HepG2 (cell line): ENCODE measurements around the gene ZNF134. TPM values are rescaled to one million over a fixed set of nuclear protein-coding genes. Genes with fewer than 3 reads are reported as not detected.
A peak's percentile ranks its signal among the peaks of the same experiment; 100 is the strongest.

Experiments
- DZIP1 ChIP-seq: sonication (generic); formaldehyde crosslinking; IDR thresholded peaks from 2 replicates; pipeline ENCODE4 v1.5.0; 2020; ENCODE audit warnings: mild to moderate bottlenecking, missing genetic modification reagents
- GTF2F1 ChIP-seq: fragments of 150-350 bp; IDR thresholded peaks from 2 replicates; pipeline ENCODE4 v1.6.1; 2014; ENCODE audit warnings: low read length
- HMGA1 ChIP-seq: sonication (generic); formaldehyde crosslinking; conservative IDR thresholded peaks from 2 replicates; pipeline ENCODE4 v1.4.0; 2020; ENCODE audit warnings: missing genetic modification reagents
- HNF1A ChIP-seq, 2 experiments: sonication (generic) in 1 of 2; formaldehyde crosslinking in 1 of 2; IDR thresholded peaks; 2 replicates each; pipeline versions ENCODE4 v1.4.0 to v1.6.1; 2016 to 2020; ENCODE audit warnings: borderline replicate concordance in 1 of 2, low read depth in 1 of 2, mild to moderate bottlenecking in 1 of 2, missing genetic modification reagents in 1 of 2
- IRX3 ChIP-seq: sonication (generic); formaldehyde crosslinking; IDR thresholded peaks from 2 replicates; pipeline ENCODE4 v1.8.1; 2023; ENCODE audit warnings: mild to moderate bottlenecking, low read depth, missing genetic modification reagents, borderline replicate concordance
- KLF16 ChIP-seq, 2 experiments: sonication (generic) in 1 of 2; formaldehyde crosslinking in 1 of 2; IDR thresholded peaks; 2 replicates each; pipeline versions ENCODE4 v1.6.1 to v1.8.0; 2016 to 2023; ENCODE audit warnings: missing genetic modification reagents in 2 of 2, missing compliant biosample characterization in 1 of 2
- POGZ ChIP-seq: sonication (generic); formaldehyde crosslinking; IDR thresholded peaks from 2 replicates; pipeline ENCODE4 v1.4.0; 2020; ENCODE audit warnings: mild to moderate bottlenecking, missing genetic modification reagents
- SP5 ChIP-seq: IDR thresholded peaks from 2 replicates; pipeline ENCODE4 v1.6.1; 2016; ENCODE audit warnings: low read depth, borderline replicate concordance
- ZNF484 ChIP-seq: sonication (generic); formaldehyde crosslinking; IDR thresholded peaks from 2 replicates; pipeline ENCODE4 v1.5.1; 2020; ENCODE audit warnings: mild to moderate bottlenecking, low read depth, missing genetic modification reagents, borderline replicate concordance
- polyA plus RNA-seq, 8 experiments: library from polyadenylated mRNA; depleted of rRNA in 3 of 8; stranded (reverse) in 7 of 8; unstranded in 1 of 8; fragments of >200 nt; fragmentation: Illumina TruSeq in 4 of 8; extraction: Trizol in 4 of 8; gene quantifications; 2 replicates each; pipeline versions ENCODE4 v1.2.1 to v1.2.3, GENCODE V29; 2011 to 2016; ENCODE audit warnings: low read depth in 4 of 8, missing spikeins in 1 of 8, mixed read lengths in 1 of 8; ENCODE audit not compliant: insufficient read depth in 1 of 8
- total RNA-seq, 5 experiments: library from RNA; depleted of rRNA; stranded (reverse); fragments of >200 nt; fragmentation: Illumina TruSeq; extraction: Trizol; gene quantifications; 2 replicates each; pipeline ENCODE4 v1.2.3, GENCODE V29; 2016; ENCODE audit warnings: low read depth in 1 of 5
- TF ChIP-seq, protein P1 (sequence below): sonication (generic); formaldehyde crosslinking; IDR thresholded peaks from 2 replicates; pipeline ENCODE4 v1.4.0; 2020; ENCODE audit warnings: missing genetic modification reagents
- TF ChIP-seq, protein P2 (sequence below): sonication (generic); formaldehyde crosslinking; IDR thresholded peaks from 2 replicates; pipeline ENCODE4 v1.5.1; 2020; ENCODE audit warnings: missing genetic modification reagents, mild to moderate bottlenecking, borderline replicate concordance
- TF ChIP-seq, protein P3 (sequence below): sonication (generic); formaldehyde crosslinking; IDR thresholded peaks from 2 replicates; pipeline ENCODE4 v1.5.1; 2020; ENCODE audit warnings: missing genetic modification reagents, mild to moderate bottlenecking, borderline replicate concordance

Gene ZNF134
- total and polyA plus RNA-seq, 2 of the 13 experiments (the other 11 are each of a cell fraction or from before 2014, with no cell fraction given), result 6.8 to 17.1 TPM

GRCh38 chr19:57664269-57665127, 50.5 kb downstream of the ZNF134 start (continued):
- TF ChIP-seq, protein P1, sequence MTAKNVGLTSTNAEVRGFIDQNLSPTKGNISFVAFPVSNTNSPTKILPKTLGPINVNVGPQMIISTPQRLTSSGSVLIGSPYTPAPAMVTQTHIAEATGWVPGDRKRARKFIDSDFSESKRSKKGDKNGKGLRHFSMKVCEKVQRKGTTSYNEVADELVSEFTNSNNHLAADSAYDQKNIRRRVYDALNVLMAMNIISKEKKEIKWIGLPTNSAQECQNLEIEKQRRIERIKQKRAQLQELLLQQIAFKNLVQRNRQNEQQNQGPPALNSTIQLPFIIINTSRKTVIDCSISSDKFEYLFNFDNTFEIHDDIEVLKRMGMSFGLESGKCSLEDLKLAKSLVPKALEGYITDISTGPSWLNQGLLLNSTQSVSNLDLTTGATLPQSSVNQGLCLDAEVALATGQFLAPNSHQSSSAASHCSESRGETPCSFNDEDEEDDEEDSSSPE, result peak; percentile 76
- TF ChIP-seq SP5 (peak; percentile 74), KLF16 (CRISPR knock-in tag; IDR thresholded peaks at IDR 0.05) (peak in 1 of 2 experiments; percentile 49; a peak in 1 of 4 replicates), HMGA1 (no peak), GTF2F1 (no peak), IRX3 (CRISPR knock-in tag) (0 out of 2 replicates have a peak, but pooled peaks have one; percentile 62), POGZ (CRISPR knock-in tag) (peak; percentile 25; the same call in 1 of the 2 replicates), ZNF484 (no peak), HNF1A (IDR thresholded peaks at IDR 0.05; ENCODE audit: low read depth) (no peak), HNF1A (CRISPR knock-in tag; IDR thresholded peaks at IDR 0.05; ENCODE audit: borderline replicate concordance) (peak; percentile 13; the same call in 1 of the 2 replicates), DZIP1 (no peak)
- TF ChIP-seq, protein P2, sequence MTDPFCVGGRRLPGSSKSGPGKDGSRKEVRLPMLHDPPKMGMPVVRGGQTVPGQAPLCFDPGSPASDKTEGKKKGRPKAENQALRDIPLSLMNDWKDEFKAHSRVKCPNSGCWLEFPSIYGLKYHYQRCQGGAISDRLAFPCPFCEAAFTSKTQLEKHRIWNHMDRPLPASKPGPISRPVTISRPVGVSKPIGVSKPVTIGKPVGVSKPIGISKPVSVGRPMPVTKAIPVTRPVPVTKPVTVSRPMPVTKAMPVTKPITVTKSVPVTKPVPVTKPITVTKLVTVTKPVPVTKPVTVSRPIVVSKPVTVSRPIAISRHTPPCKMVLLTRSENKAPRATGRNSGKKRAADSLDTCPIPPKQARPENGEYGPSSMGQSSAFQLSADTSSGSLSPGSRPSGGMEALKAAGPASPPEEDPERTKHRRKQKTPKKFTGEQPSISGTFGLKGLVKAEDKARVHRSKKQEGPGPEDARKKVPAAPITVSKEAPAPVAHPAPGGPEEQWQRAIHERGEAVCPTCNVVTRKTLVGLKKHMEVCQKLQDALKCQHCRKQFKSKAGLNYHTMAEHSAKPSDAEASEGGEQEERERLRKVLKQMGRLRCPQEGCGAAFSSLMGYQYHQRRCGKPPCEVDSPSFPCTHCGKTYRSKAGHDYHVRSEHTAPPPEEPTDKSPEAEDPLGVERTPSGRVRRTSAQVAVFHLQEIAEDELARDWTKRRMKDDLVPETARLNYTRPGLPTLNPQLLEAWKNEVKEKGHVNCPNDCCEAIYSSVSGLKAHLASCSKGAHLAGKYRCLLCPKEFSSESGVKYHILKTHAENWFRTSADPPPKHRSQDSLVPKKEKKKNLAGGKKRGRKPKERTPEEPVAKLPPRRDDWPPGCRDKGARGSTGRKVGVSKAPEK (CRISPR knock-in tag), result 0 out of 2 replicates have a peak, but pooled peaks have one; percentile 38
- TF ChIP-seq, protein P3, sequence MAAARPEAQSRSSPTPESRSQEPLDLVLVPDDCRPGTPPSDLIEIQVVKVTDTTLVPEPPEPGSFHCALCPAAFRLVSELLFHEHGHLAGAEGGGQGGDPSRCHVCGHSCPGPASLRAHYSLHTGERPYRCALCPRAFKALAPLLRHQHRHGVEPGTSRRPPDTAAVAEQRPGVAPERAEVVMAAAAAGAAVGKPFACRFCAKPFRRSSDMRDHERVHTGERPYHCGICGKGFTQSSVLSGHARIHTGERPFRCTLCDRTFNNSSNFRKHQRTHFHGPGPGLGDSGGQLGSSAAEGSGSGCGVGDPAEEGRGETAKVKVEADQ (CRISPR knock-in tag), result no peak
